ENCODE data around the gene APMAP. TPM values are rescaled to one million over a fixed set of nuclear protein-coding genes. Genes with fewer than 3 reads are reported as not detected.

The APMAP gene
- total RNA-seq, 1 donor from 2014 or later, result 95.2 TPM

DNA sequence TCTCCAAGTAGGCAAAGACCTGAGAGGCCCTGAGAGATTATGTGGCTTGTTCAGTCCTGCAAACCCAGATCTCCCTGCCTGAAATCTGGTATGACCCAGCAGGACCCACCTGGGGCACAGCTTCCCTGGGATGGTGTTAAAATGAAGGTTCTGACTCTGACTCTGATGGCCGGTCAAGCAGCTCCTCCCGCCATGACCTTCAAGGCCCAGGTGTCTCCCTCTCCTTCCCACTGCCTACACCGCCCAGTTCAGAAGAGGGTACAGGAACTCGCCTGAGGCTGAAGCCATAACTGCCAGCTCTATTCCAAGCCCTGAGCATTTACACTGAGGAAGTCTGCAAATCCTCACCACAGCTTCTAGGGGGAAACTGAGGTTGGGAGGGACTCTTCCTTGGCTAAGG is 49.4 kb downstream of the APMAP start:
- Mint-ChIP-seq H3K27me3 (ENCODE audit: unreplicated experiment) (peaks cover 3% of the 10 kb centered on the region), H3K4me1 (ENCODE audit: unreplicated experiment) (no peaks in the 10 kb centered on the region), H3K27ac (ENCODE audit: unreplicated experiment) (no peak overlapping the region), H3K9me3 (ENCODE audit: unreplicated experiment) (no peaks in the 10 kb centered on the region), H3K36me3 (ENCODE audit: low read depth, unreplicated experiment) (peaks cover 9% of the 10 kb centered on the region), H3K4me3 (ENCODE audit: unreplicated experiment) (no peak overlapping the region)
- TF ChIP-seq, protein P1, sequence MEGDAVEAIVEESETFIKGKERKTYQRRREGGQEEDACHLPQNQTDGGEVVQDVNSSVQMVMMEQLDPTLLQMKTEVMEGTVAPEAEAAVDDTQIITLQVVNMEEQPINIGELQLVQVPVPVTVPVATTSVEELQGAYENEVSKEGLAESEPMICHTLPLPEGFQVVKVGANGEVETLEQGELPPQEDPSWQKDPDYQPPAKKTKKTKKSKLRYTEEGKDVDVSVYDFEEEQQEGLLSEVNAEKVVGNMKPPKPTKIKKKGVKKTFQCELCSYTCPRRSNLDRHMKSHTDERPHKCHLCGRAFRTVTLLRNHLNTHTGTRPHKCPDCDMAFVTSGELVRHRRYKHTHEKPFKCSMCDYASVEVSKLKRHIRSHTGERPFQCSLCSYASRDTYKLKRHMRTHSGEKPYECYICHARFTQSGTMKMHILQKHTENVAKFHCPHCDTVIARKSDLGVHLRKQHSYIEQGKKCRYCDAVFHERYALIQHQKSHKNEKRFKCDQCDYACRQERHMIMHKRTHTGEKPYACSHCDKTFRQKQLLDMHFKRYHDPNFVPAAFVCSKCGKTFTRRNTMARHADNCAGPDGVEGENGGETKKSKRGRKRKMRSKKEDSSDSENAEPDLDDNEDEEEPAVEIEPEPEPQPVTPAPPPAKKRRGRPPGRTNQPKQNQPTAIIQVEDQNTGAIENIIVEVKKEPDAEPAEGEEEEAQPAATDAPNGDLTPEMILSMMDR (IDR thresholded peaks at IDR 0.05; ENCODE audit: unreplicated experiment), result no peak
- no peak for DNase-seq (ENCODE audit: low spot score)

GRCh38 chr20:24942679-24943078 is 49.9 kb downstream of the APMAP start:
- no peak for DNase-seq (ENCODE audit: low spot score)

DNA sequence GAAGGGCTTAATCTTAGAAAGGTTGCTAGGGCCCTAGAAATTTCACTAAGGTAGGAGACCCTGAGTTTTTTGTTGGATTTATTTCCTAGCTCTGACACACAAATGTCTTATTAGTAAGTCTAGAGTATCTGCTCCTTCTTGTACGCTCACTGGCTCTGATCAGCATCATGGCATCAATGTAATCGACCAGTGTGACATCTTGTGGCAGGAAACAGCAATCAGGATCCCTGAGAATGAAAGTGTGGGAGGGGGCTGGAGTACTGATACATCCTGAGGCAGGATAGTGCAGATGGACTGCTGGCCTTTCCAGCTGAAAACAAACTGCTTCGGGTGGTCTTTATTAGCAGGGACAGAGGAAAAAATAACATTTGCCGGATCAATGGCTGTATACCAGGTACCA is 53.5 kb downstream of the APMAP start:
- DNase-seq (ENCODE audit: low spot score), result no peak
- Mint-ChIP-seq H3K4me1 (ENCODE audit: unreplicated experiment) (no peaks in the 10 kb centered on the region), H3K36me3 (ENCODE audit: low read depth, unreplicated experiment) (peaks cover 14% of the 10 kb centered on the region)

More at GRCh38 chr20:24942679-24943078, 49.9 kb downstream of the APMAP start:
- TF ChIP-seq, protein P1 (IDR thresholded peaks at IDR 0.05; ENCODE audit: unreplicated experiment), result no peak
- Mint-ChIP-seq H3K4me1 (ENCODE audit: unreplicated experiment) (no peaks in the 10 kb centered on the region), H3K9me3 (ENCODE audit: unreplicated experiment) (no peaks in the 10 kb centered on the region), H3K27ac (ENCODE audit: unreplicated experiment) (no peak overlapping the region), H3K36me3 (ENCODE audit: low read depth, unreplicated experiment) (peaks cover 9% of the 10 kb centered on the region), H3K27me3 (ENCODE audit: unreplicated experiment) (peaks cover 4% of the 10 kb centered on the region), H3K4me3 (ENCODE audit: unreplicated experiment) (no peak overlapping the region)

GRCh38 chr20:24938498-24938897 is 54.1 kb downstream of the APMAP start:
- no peak overlapping the region for H3K4me3 Mint-ChIP-seq (ENCODE audit: unreplicated experiment)
- no peak for DNase-seq (ENCODE audit: low spot score)
- peaks cover 4% of the 10 kb centered on the region for H3K9me3 Mint-ChIP-seq (ENCODE audit: unreplicated experiment)
- TF ChIP-seq, protein P1 (IDR thresholded peaks at IDR 0.05; ENCODE audit: unreplicated experiment), result no peak
- peaks cover 14% of the 10 kb centered on the region for H3K36me3 Mint-ChIP-seq (ENCODE audit: low read depth, unreplicated experiment)
- H3K4me1 Mint-ChIP-seq (ENCODE audit: unreplicated experiment), result no peaks in the 10 kb centered on the region
- H3K27ac Mint-ChIP-seq (ENCODE audit: unreplicated experiment), result no peak overlapping the region
- H3K27me3 Mint-ChIP-seq (ENCODE audit: unreplicated experiment), result peaks cover 7% of the 10 kb centered on the region

More for the DNA sequence above, 53.5 kb downstream of the APMAP start:
- TF ChIP-seq, protein P1 (IDR thresholded peaks at IDR 0.05; ENCODE audit: unreplicated experiment), result no peak
- H3K27me3 Mint-ChIP-seq (ENCODE audit: unreplicated experiment), result peaks cover 7% of the 10 kb centered on the region
- no peak overlapping the region for H3K27ac Mint-ChIP-seq (ENCODE audit: unreplicated experiment)
- no peak overlapping the region for H3K4me3 Mint-ChIP-seq (ENCODE audit: unreplicated experiment)
- peaks cover 4% of the 10 kb centered on the region for H3K9me3 Mint-ChIP-seq (ENCODE audit: unreplicated experiment)

DNA sequence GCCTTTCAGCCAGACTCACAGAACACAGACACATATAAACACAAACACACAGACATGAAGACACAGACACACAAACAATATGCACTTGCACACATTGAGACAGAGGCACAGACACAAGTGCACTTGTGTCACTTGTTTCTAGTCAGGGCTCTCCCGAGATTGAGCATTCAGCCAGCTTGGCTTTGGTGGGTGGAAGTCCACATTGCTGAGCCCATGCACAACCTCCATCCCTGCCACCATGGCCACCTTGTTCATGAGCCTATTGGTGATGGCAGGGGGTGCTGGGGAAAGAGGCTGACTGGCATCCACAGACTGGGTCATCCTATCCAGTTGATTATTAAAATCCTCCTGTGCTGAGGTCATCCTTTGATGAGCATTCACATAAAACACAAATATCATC is 55.0 kb downstream of the APMAP start:
- DNase-seq (ENCODE audit: low spot score), result no peak
- Mint-ChIP-seq H3K27me3 (ENCODE audit: unreplicated experiment) (peaks cover 7% of the 10 kb centered on the region), H3K27ac (ENCODE audit: unreplicated experiment) (no peak overlapping the region), H3K4me3 (ENCODE audit: unreplicated experiment) (no peak overlapping the region), H3K9me3 (ENCODE audit: unreplicated experiment) (peaks cover 4% of the 10 kb centered on the region), H3K4me1 (ENCODE audit: unreplicated experiment) (no peaks in the 10 kb centered on the region), H3K36me3 (ENCODE audit: low read depth, unreplicated experiment) (peaks cover 14% of the 10 kb centered on the region)
- TF ChIP-seq, protein P1 (IDR thresholded peaks at IDR 0.05; ENCODE audit: unreplicated experiment), result no peak
